Measurements from ENCODE around the gene RNF2. TPM values are rescaled to one million over a fixed set of nuclear protein-coding genes. Genes with fewer than 3 reads are reported as not detected.

RNF2 gene
- total and polyA plus RNA-seq, 2 of the 13 experiments (the other 11 are each of a cell fraction or from before 2014, with no cell fraction given) = 19.3 to 21.7 TPM

DNA sequence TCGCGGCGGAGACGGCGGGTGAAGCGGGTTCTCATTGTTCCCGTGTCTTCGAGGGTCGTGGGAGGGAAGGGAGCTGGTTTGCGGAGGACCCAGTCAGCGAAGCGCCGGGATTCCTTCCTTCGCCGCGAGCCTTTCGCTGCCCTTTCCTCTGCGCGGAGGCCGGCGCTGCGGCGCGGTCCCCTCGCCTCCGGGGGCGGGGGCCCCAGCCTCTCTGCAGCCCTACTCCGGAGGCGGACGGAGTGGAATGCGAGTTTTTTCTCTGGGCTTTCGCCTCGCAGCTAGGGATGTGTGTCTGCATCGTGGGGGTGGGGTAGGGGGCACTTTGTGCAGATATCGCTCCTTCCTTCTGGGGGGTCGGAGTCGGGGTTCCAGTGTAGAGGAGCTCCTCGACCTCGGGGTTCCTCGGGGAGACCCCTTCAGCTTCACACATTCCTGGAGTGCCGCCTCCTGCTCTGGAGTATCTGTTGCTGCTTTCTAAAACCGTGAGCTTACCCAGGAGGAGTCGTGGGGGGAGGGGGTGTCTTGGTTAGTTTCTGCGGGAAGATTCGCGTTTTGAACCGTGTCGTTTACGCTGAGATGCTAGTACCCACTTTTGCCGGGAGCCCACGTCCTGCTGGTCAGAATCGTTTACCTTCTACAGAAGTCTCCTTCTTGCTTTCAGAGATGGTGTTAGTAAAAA, 595 bp downstream of the RNF2 start (continued):
- TF ChIP-seq ZNF724P (CRISPR knock-in tag; IDR thresholded peaks at IDR 0.05; ENCODE audit: borderline replicate concordance) (no peak), ZBTB1 (CRISPR knock-in tag; IDR thresholded peaks at IDR 0.05; ENCODE audit: borderline replicate concordance) (no peak), POGZ (CRISPR knock-in tag; IDR thresholded peaks at IDR 0.05) (no peak), CHCHD3 (CRISPR knock-in tag; IDR thresholded peaks at IDR 0.05) (no peak), ZC3H4 (CRISPR knock-in tag; IDR thresholded peaks at IDR 0.05; ENCODE audit: borderline replicate concordance) (no peak), ZNF205 (CRISPR knock-in tag; IDR thresholded peaks at IDR 0.05) (no peak), ELF4 (CRISPR knock-in tag; IDR thresholded peaks at IDR 0.05; ENCODE audit: borderline replicate concordance) (no peak), ZBTB49 (CRISPR knock-in tag; IDR thresholded peaks at IDR 0.05; ENCODE audit: borderline replicate concordance) (no peak), EP300 (IDR thresholded peaks at IDR 0.05; ENCODE audit: low read depth in 2 of 2, low read length in 2 of 2) (no peak), EP300 (CRISPR knock-in tag; IDR thresholded peaks at IDR 0.05; ENCODE audit: borderline replicate concordance) (no peak), SRSF1 (optimal IDR thresholded peaks at IDR 0.05; ENCODE audit: low read depth, low read length) (peak; percentile 59), UBTF (CRISPR knock-in tag; IDR thresholded peaks at IDR 0.05) (no peak; the same call in 1 of the 2 replicates), NFIC (IDR thresholded peaks at IDR 0.05; ENCODE audit: low read length) (no peak)
- TF ChIP-seq, protein P1, sequence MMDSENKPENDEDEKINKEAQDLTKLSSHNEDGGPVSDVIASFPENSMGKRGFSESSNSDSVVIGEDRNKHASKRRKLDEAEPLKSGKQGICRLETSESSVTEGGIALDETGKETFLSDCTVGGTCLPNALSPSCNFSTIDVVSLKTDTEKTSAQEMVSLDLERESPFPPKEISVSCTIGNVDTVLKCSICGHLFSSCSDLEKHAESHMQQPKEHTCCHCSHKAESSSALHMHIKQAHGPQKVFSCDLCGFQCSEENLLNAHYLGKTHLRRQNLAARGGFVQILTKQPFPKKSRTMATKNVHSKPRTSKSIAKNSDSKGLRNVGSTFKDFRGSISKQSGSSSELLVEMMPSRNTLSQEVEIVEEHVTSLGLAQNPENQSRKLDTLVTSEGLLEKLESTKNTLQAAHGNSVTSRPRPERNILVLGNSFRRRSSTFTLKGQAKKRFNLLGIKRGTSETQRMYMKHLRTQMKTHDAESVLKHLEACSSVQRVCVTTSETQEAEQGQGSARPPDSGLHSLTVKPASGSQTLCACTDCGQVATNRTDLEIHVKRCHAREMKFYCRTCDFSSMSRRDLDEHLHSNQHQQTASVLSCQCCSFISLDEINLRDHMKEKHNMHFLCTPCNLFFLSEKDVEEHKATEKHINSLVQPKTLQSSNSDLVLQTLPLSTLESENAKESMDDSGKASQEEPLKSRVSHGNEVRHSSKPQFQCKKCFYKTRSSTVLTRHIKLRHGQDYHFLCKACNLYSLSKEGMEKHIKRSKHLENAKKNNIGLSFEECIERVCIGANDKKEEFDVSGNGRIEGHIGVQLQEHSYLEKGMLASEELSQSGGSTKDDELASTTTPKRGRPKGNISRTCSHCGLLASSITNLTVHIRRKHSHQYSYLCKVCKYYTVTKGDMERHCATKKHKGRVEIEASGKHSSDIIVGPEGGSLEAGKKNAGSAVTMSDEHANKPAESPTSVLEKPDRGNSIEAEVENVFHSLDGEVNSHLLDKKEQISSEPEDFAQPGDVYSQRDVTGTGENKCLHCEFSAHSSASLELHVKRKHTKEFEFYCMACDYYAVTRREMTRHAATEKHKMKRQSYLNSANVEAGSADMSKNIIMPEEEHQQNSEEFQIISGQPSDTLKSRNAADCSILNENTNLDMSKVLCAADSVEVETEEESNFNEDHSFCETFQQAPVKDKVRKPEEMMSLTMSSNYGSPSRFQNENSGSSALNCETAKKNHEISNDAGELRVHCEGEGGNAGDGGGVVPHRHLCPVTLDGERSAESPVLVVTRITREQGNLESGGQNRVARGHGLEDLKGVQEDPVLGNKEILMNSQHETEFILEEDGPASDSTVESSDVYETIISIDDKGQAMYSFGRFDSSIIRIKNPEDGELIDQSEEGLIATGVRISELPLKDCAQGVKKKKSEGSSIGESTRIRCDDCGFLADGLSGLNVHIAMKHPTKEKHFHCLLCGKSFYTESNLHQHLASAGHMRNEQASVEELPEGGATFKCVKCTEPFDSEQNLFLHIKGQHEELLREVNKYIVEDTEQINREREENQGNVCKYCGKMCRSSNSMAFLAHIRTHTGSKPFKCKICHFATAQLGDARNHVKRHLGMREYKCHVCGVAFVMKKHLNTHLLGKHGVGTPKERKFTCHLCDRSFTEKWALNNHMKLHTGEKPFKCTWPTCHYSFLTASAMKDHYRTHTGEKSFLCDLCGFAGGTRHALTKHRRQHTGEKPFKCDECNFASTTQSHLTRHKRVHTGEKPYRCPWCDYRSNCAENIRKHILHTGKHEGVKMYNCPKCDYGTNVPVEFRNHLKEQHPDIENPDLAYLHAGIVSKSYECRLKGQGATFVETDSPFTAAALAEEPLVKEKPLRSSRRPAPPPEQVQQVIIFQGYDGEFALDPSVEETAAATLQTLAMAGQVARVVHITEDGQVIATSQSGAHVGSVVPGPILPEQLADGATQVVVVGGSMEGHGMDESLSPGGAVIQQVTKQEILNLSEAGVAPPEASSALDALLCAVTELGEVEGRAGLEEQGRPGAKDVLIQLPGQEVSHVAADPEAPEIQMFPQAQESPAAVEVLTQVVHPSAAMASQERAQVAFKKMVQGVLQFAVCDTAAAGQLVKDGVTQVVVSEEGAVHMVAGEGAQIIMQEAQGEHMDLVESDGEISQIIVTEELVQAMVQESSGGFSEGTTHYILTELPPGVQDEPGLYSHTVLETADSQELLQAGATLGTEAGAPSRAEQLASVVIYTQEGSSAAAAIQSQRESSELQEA (CRISPR knock-in tag; IDR thresholded peaks at IDR 0.05; ENCODE audit: not compliant biosample characterization) = no peak
- TF ChIP-seq, protein P2, sequence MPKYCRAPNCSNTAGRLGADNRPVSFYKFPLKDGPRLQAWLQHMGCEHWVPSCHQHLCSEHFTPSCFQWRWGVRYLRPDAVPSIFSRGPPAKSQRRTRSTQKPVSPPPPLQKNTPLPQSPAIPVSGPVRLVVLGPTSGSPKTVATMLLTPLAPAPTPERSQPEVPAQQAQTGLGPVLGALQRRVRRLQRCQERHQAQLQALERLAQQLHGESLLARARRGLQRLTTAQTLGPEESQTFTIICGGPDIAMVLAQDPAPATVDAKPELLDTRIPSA (CRISPR knock-in tag; IDR thresholded peaks at IDR 0.05; ENCODE audit: borderline replicate concordance) = no peak

All from HepG2 (cell line).